Measurements from ENCODE around the gene ZNF138.
"Not testable (repeated sequence)": the region's sequence is repeated elsewhere in the genome, so short reads cannot be mapped to it uniquely, and the experiment has no call there.

ZNF138 gene

GRCh38 chr7:64794171-64794844 lies at the start of gene ZNF138:
Gene ZNF138, plus strand, starts transcription at chr7:64794428. Its CDS starts 141 bp downstream, at chr7:64794569.
- peak; percentile 82 for DNase-seq (ENCODE audit: low read depth)

- no peak for DNase-seq (ENCODE audit: low read depth)
Observed at GRCh38 chr7:64744680-64745079, 49.5 kb upstream of the ZNF138 start.

- no peak for DNase-seq (ENCODE audit: low read depth)
Observed at GRCh38 chr7:64747802-64748201, 46.4 kb upstream of the ZNF138 start.

- no peak for DNase-seq (ENCODE audit: low read depth)
Observed at GRCh38 chr7:64753032-64753431, 41.2 kb upstream of the ZNF138 start.

GRCh38 chr7:64755865-64756264 lies 38.4 kb upstream of the ZNF138 start:
- DNase-seq (ENCODE audit: low read depth), result no peak

GRCh38 chr7:64758151-64758550 lies 36.1 kb upstream of the ZNF138 start:
- DNase-seq (ENCODE audit: low read depth), result no peak

GRCh38 chr7:64768824-64769223 lies 25.4 kb upstream of the ZNF138 start:
- DNase-seq (ENCODE audit: low read depth), result no peak

GRCh38 chr7:64774204-64774842 lies 19.9 kb upstream of the ZNF138 start:
- DNase-seq (ENCODE audit: low read depth), result no peak

GRCh38 chr7:64775289-64775688 lies 18.9 kb upstream of the ZNF138 start:
- DNase-seq (ENCODE audit: low read depth), result no peak

- not testable (repeated sequence) for DNase-seq (ENCODE audit: low read depth)
Observed at GRCh38 chr7:64784842-64785241, 9.4 kb upstream of the ZNF138 start.

GRCh38 chr7:64787295-64787694 lies 6.9 kb upstream of the ZNF138 start:
- DNase-seq (ENCODE audit: low read depth), result no peak

GRCh38 chr7:64789241-64789640 lies 5.0 kb upstream of the ZNF138 start:
- DNase-seq (ENCODE audit: low read depth), result not testable (repeated sequence)

GRCh38 chr7:64793106-64793755 lies 997 bp upstream of the ZNF138 start:
- no peak for DNase-seq (ENCODE audit: low read depth)

- DNase-seq (ENCODE audit: low read depth), result no peak
Observed at GRCh38 chr7:64795176-64795575, 948 bp downstream of the ZNF138 start.

- DNase-seq (ENCODE audit: low read depth), result not testable (repeated sequence)
Observed at GRCh38 chr7:64799169-64799568, 4.9 kb downstream of the ZNF138 start.

- DNase-seq (ENCODE audit: low read depth), result no peak
Observed at GRCh38 chr7:64802699-64803098, 8.5 kb downstream of the ZNF138 start.

- no peak for DNase-seq (ENCODE audit: low read depth)
Observed at GRCh38 chr7:64807731-64808365, 13.6 kb downstream of the ZNF138 start.

- no peak for DNase-seq (ENCODE audit: low read depth)
Observed at GRCh38 chr7:64811767-64812166, 17.5 kb downstream of the ZNF138 start.

GRCh38 chr7:64830926-64831325 lies 36.7 kb downstream of the ZNF138 start:
- DNase-seq (ENCODE audit: low read depth), result no peak

- no peak for DNase-seq (ENCODE audit: low read depth)
Observed at GRCh38 chr7:64832136-64832535, 37.9 kb downstream of the ZNF138 start.

GRCh38 chr7:64834989-64835388 lies 40.8 kb downstream of the ZNF138 start:
- DNase-seq (ENCODE audit: low read depth), result no peak

GRCh38 chr7:64835856-64836255 lies 41.6 kb downstream of the ZNF138 start:
- not testable (repeated sequence) for DNase-seq (ENCODE audit: low read depth)

- not testable (repeated sequence) for DNase-seq (ENCODE audit: low read depth)
Observed at GRCh38 chr7:64838051-64838450, 43.8 kb downstream of the ZNF138 start.
